Brain microvascular endothelial cell (primary cell): Measurements from ENCODE around the gene PYROXD2.

Experiments used
- DNase-seq: peaks from one replicate; pipeline ENCODE4 v3.0.0-alpha.2; 2020
- H3K27ac ChIP-seq: fragments of 250-450 bp; sonication (Bioruptor Pico); 2 replicates; pipeline ENCODE4 v1.5.1; 2020; ENCODE audit warnings: mild to moderate bottlenecking, moderate library complexity
- H3K27me3 ChIP-seq: fragments of 250-450 bp; sonication (Bioruptor Pico); replicated peaks from 2 replicates; pipeline ENCODE4 v1.5.1; 2020; ENCODE audit warnings: mild to moderate bottlenecking
- H3K36me3 ChIP-seq: fragments of 250-450 bp; sonication (Bioruptor Pico); replicated peaks from 2 replicates; pipeline ENCODE4 v1.5.1; 2020; ENCODE audit warnings: mild to moderate bottlenecking
- H3K4me3 ChIP-seq: 2 replicates; pipeline ENCODE4 v1.5.1; 2011; ENCODE audit warnings: low read depth, mild to moderate bottlenecking, control low read depth, low read length, moderate library complexity
- in situ Hi-C: cut with HindIII; loops from 2 replicates; pipeline ENCODE4 v1.10.0; 2017; ENCODE audit warnings: low sequenced_read_pairs, low pct_ligation_motif_present
- TF ChIP-seq, protein P1 (sequence below): IDR thresholded peaks from 2 replicates; pipeline ENCODE4 v1.5.1; 2011; ENCODE audit warnings: low read depth, mild to moderate bottlenecking, moderate library complexity, low read length, control low read depth, inconsistent platforms; ENCODE audit errors: missing control alignments

The PYROXD2 gene

DNA sequence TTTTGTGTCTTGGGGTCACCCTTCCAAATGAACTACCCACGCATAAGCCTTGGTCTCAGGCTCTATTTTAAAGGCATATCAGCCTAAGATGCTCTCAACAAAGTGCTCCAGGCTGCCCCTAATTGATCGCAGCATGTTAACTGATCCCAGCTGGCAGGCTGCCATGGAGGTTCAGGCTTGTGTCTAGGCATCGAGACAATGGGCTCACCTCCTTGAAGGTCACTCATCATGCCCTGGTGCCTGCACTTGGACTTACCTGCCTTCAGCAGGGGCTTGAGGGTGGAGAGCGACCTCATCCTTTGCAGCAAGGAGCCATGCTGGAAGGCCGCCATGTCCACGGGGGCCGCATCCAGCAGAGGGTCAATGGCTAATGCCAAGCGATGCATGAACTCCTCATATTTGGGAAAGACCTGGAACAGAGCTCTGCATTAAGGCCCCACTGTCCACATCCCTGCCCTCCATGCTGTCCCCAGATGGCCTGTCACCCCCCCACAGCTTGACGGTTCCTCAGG, 17.8 kb downstream of the PYROXD2 start:
- no peaks in the 10 kb centered on the region for H3K36me3 ChIP-seq
- H3K4me3 ChIP-seq, result no peak overlapping the region
- in situ Hi-C loops, result no loop called here

DNA sequence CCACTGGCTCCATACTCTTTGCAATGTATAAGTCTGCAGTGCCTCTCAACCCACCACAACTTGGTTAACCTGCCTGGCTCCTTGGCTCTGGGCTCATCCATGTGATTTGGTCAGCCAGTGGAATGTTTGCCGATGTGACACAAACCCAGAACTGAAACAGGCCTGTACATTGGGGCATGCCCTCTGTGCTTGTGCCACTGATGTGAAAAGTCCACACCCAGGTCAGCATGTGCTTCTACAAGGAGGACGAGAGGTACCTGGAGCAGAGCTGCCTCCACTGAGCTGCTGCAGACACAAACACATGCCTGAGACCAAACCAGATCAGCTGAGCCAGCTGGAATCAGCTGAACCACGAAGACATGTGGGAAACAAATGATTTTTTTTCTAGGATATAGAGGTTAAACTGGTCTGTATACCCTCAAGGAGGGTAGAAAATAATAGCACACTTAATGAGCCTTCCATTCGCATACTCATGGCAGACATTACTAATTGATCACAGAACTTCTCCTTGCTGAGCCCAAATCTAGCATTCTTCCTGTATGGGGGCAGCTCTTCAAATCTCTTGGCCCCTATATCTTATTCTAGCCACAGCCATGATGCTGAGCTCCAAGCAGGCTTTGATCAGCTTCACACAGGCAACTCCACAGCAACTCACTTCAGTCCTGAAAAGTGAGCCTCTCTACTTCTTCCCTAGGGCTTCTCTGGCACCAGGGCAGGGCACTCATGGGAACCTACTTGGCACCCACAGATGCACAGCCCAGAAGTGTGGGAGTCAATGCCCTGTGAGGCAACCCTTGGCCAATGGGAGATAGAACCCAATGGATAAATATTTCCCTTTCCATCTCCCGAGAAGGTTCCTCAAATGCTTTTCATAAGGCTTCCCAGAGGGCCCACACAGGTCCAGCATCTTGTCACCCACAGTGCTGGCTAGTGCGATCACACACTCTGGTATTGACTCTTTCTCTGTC, 18.6 kb downstream of the PYROXD2 start:
- TF ChIP-seq, protein P1, sequence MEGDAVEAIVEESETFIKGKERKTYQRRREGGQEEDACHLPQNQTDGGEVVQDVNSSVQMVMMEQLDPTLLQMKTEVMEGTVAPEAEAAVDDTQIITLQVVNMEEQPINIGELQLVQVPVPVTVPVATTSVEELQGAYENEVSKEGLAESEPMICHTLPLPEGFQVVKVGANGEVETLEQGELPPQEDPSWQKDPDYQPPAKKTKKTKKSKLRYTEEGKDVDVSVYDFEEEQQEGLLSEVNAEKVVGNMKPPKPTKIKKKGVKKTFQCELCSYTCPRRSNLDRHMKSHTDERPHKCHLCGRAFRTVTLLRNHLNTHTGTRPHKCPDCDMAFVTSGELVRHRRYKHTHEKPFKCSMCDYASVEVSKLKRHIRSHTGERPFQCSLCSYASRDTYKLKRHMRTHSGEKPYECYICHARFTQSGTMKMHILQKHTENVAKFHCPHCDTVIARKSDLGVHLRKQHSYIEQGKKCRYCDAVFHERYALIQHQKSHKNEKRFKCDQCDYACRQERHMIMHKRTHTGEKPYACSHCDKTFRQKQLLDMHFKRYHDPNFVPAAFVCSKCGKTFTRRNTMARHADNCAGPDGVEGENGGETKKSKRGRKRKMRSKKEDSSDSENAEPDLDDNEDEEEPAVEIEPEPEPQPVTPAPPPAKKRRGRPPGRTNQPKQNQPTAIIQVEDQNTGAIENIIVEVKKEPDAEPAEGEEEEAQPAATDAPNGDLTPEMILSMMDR, result no peak
- no peak for DNase-seq
- H3K27ac ChIP-seq, result no peak overlapping the region
- H3K4me3 ChIP-seq, result no peak overlapping the region
- in situ Hi-C loops, result no loop called here
- no peaks in the 10 kb centered on the region for H3K36me3 ChIP-seq
- no peaks in the 10 kb centered on the region for H3K27me3 ChIP-seq

More for the DNA sequence above, 17.8 kb downstream of the PYROXD2 start:
- TF ChIP-seq, protein P1, result no peak
- no peak overlapping the region for H3K27ac ChIP-seq
- no peaks in the 10 kb centered on the region for H3K27me3 ChIP-seq
- DNase-seq, result no peak

DNA sequence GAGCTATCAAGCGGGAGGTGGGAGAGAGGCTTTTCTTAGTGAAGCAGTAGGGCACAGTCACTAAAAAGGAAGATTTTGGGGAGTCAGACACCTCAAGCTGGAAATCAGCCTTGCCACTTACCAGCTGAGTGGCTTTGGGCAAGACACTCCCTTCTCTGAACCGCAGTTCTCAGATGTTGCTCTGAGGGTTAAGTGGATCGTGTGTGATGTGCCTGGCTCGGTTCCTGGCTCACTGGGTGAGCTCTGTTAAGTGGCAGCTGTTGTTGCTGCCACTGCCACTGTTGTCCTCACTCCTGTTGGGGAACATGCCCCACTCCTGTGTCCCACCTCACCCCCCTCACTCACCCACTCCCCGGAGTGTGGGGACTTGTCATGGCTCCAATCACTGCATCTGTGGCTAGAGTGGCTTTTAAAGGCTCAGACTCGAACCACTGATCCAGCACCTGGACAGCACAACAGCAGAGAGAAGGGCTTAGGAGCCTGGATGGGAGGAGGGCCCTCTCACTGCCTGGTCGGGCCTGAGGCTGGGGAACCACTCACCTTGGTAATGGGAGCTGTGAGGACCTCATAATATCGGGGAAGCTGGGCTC, 20.0 kb downstream of the PYROXD2 start:
- DNase-seq, result no peak
- Histone ChIP-seq H3K4me3 (no peak overlapping the region), H3K27ac (no peak overlapping the region), H3K36me3 (no peaks in the 10 kb centered on the region), H3K27me3 (no peaks in the 10 kb centered on the region)
- TF ChIP-seq, protein P1, result no peak
- in situ Hi-C loops, result no loop called here

DNA sequence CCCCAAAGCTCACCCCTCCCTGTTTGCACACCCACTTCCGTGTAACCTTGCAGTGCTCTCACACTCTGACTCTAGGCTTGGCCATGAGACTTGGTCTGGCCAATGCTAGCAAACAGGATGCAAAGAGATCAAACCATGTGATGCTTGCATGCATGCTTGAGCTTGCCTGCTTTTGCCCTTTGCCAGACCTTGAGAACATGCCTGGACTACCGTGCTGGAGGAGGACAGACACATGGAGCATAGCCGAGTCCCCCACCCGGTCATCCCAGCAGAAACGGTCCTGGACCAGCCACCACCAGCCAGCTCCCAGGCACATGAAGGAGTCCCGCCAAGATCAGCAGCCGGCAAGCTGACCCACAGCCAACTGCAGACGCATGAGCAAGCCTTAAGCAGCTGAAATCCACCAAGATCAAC, 23.4 kb downstream of the PYROXD2 start:
- DNase-seq, result no peak
- no peaks in the 10 kb centered on the region for H3K27me3 ChIP-seq
- TF ChIP-seq, protein P1, result no peak
- H3K36me3 ChIP-seq, result no peaks in the 10 kb centered on the region
- in situ Hi-C loops, result no loop called here
- H3K27ac ChIP-seq, result no peak overlapping the region
- no peak overlapping the region for H3K4me3 ChIP-seq

DNA sequence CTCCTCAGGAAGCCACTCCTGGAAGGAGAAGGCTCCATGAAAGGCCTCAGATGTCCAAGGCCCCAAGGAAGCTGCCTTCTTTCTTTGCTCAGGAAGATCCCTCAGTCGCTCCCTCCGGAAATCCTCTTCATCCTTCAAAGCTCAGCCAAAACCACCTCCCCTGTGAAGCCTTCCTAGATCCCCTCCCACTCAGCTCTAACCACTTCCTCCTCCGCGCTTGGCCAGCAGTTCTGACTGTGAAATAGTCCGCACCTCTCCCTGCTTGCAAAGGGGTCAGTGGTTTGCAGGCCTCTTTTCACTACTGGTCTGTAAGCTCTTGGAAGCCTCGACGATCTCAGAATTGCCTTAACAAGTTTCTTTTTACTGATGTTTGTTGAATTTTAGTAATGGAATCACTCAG, 23.9 kb downstream of the PYROXD2 start:
- TF ChIP-seq, protein P1, result no peak
- Histone ChIP-seq H3K27ac (no peak overlapping the region), H3K4me3 (no peak overlapping the region), H3K36me3 (no peaks in the 10 kb centered on the region), H3K27me3 (no peaks in the 10 kb centered on the region)
- no peak for DNase-seq
- in situ Hi-C loops, result no loop called here
